RWPE1 (cell line): ENCODE measurements around the gene OSM.

Experiments
- CTCF ChIA-PET: fragments of 350-600 bp; sonication (Branson Sonifier 250); formaldehyde crosslinking; extraction: SDS; loops from one replicate; lab custom pipeline; 2021; lab: Yijun Ruan, JAX
- POLR2A ChIA-PET: fragments of 400-600 bp; formaldehyde crosslinking; extraction: SDS; loops from one replicate; lab custom pipeline; 2020; ENCODE audit warnings: antibody characterized with exemption; ENCODE audit not compliant: low non-redundant PET; lab: Yijun Ruan, JAX
- DNase-seq: peaks from one replicate; pipeline ENCODE4 v3.0.0; 2012; ENCODE audit warnings: low spot score
- H3K27ac ChIP-seq: fragments of 450-650 bp; 2 replicates; pipeline ENCODE4 v1.5.1; 2017
- CTCF ChIP-seq: fragments of 450-650 bp; conservative IDR thresholded peaks from 2 replicates; pipeline ENCODE4 v1.5.1; 2017; ENCODE audit warnings: low read depth, mild to moderate bottlenecking

OSM gene

GRCh38 chr22:30245181-30245984 lies 21.3 kb downstream of the OSM start:
- CTCF ChIA-PET = no interaction called here
- POLR2A ChIA-PET = no interaction called here
- TF ChIP-seq CTCF = no peak
- H3K27ac ChIP-seq = peak overlapping the region; percentile 41; the same call in 1 of the 2 replicates
- DNase-seq = no peak

DNA sequence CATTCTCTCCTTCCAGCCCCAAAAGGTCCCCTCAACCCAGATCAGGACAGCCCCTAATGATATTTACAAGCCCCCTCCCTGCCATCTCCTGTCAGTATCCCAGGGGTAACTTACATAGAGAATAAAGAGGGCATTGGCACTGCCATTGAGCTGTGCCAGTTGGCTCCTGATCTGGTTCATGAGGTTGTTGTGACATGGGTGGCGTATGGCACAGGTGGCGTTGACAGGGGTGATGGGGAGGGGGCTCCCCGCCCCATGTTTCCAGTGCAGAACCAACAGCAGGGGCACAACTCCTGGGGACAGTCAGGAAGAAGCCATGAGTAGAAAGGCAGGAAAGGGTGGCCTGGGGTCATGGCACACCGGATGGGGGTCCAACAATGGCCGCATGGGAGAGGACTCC lies 22.0 kb downstream of the OSM start:
- TF ChIP-seq CTCF = no peak
- POLR2A ChIA-PET = no interaction called here
- CTCF ChIA-PET = no interaction called here
- H3K27ac ChIP-seq = no peak overlapping the region
- DNase-seq = no peak

DNA sequence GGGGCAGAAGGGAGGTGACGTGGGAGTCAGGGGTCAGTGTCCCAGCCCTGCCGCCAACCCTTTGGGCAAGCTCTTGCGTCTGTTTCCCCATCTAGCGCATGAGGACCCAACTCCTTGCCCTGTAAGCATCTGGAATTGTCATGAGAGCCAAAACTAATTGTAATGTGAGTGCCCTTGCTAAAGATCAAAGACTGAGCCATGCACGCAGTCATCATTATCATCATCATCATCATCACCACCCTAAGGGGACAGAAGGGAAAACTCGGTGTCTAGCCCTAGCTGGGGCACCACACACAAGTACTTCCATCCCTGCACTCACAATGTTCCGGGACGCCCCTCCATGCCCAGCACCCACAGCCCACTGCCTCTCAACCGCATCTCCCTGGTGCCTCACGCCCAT lies 22.6 kb downstream of the OSM start:
- DNase-seq = no peak
- ChIA-PET CTCF (no interaction called here), POLR2A (no interaction called here)
- no peak overlapping the region for H3K27ac ChIP-seq
- TF ChIP-seq CTCF = no peak

DNA sequence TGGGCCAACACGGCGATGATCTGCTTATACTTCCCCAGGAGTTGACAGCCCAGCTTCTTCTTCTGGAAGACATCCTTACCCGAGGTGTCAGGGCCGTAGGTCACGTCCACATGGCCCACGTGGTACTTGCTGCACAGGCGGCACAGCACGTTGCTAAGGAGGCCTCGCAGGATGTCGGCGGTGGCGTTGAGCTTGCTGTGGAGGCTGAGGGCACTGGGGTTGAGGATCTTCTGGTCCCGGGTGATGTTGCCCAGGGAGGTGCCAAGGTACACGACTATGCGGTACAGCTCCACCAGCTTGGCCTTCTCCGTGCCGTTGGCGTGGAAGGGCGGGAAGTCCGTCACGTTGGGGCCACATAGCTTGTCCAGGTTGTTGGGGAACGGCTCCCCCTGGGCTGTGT lies 23.0 kb downstream of the OSM start:
- no peak for TF ChIP-seq CTCF
- ChIA-PET POLR2A (no interaction called here), CTCF (no interaction called here)
- no peak for DNase-seq
- H3K27ac ChIP-seq = no peak overlapping the region

DNA sequence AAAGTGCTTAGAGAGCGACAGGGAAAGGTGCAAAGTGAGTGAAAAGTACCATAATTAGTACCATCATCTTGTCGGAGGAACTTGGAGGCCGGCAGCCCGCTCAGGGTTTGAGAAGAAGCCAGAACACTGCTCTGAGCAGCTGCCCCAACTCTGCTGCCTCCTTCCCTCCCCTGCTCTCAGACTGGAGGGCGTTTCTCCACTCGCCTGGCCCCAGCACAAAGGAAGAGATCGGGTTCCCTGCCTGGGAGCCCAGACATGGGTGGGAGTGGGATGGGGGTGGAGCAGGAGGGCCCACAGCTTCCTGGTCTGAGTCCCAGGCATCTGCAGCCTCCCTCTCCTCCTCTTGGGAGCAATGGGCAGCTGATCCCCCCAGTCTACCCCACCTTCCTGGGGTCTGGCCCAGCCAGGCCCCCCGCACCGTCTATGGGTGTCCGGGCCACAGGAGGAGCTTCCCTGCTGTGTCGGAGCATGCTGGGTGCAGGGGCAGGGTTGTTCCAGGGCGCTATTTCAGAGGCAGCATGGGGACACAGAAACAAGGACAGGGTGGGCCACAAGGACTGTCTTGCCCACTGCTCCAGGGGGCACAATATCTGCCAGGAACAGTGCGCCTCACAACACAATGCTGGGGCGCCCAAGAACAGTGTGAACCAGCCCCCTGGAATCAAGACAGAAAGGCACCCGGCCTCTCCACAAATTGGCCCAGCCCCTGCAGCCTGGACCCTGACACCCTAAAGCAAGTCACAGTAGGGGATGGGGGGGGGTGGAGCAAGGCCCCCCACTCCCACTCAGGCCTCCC lies 24.9 kb downstream of the OSM start:
- ChIA-PET POLR2A (no interaction called here), CTCF (no interaction called here)
- DNase-seq = no peak

More for the DNA sequence above, 24.9 kb downstream of the OSM start:
- TF ChIP-seq CTCF = no peak
- H3K27ac ChIP-seq = no peak overlapping the region
